ENCODE results near the gene TRAPPC3L.
"Not testable (repeated sequence)": the region's sequence is repeated elsewhere in the genome, so short reads cannot be mapped to it uniquely, and the experiment has no call there.

TRAPPC3L gene

DNA sequence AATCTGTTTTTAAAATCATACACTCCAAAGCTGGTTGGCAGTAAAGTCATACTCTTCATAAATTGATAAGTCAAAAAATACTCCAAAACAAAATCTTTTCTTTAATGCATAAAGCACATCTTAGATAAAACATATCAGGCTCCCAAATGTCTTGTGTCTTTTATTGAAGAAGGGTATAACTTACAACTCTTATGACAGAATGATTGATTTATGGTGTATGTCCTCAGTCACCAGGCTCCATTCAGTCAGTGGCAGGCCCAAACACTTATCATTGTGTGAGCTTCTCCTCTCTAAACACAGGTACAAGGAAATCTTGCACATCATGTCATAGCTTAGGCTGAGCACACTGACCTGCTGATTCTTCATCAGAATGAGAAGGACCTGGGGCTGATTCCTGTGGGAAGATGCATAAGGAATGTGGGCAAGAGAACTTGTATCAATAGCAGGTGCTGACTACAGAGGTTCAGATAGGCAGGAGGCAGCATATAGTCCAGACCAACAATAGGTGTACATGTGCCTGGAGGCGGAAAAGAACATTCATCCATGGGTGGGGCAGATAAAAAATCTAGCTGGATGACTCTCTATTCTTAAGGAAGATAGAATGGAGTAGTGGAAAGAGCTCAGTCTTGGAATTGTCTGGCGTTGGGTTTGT is 32.1 kb downstream of the TRAPPC3L start:
- DNase-seq (ENCODE audit: low read depth), result no peak

DNA sequence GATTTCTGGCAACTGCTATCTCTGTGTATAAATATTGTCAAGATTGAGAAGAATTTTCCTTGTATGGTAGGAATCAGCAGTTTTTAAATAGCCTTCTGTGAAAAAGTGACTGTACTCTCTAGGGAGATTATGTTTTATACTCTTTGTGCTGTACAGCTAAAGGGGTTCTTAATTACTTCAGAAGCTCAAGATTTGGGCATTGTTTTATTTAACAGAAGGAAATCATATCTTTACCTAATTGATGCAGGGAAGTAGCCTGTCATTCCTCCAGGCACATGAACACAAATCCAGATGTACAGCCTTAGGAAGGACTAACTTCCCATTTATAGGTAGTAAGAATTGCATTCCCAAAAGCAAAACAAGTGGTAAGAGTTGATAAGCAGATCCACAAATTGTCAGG is 32.8 kb downstream of the TRAPPC3L start:
- DNase-seq (ENCODE audit: low read depth), result no peak

DNA sequence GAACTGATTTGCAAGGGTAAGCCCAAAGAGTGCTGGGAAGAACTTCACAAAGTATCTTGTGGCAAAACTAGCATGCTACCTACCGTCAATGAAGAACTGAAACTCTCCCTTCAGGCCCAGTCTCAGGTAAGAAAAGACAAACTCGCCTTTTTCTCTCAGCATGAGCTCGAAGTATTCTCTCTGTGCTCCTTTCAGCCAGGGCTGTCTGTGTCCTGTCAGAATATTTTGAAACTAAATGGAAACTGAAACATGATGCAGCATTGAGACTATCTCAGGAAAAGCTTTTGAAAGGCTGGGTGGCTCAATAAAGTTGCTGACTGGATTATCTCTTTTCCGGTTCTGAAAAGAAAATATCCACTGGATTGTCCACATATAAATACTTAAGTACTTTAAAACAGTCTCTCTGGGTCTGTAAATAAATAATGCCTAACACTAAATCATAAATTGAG is 33.3 kb downstream of the TRAPPC3L start:
- DNase-seq (ENCODE audit: low read depth), result no peak

DNA sequence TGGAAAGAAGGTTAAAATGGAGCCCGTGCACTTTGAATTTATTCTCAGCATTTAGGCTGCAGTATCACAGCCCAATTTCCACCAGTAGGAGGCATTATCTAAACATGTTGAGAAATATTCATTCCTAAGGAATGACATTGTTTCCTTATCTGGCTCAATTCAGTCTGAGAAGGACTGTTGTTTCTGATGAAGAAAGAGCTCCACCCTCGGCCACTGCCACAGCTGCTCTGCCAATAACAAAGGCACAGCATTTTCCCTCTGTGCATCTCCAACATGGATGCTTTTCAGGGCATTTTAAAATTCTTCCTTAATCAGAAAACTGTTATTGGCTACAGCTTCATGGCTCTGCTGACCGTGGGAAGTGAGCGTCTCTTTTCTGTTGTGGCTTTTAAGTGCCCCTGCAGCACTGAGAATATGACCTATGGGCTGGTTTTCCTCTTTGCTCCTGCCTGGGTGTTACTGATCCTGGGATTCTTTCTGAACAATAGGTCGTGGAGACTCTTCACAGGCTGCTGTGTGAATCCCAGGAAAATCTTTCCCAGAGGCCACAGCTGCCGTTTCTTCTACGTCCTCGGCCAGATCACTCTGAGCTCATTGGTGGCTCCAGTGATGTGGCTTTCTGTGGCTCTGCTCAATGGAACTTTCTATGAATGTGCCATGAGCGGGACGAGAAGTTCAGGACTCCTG is 33.9 kb downstream of the TRAPPC3L start, which contains the start of gene CALHM5:
CALHM5 (plus strand) TSS at position 216 of the 687 bp plus-strand sequence; CDS start at position 274, 58 bp downstream.
- no peak for DNase-seq (ENCODE audit: low read depth)

DNA sequence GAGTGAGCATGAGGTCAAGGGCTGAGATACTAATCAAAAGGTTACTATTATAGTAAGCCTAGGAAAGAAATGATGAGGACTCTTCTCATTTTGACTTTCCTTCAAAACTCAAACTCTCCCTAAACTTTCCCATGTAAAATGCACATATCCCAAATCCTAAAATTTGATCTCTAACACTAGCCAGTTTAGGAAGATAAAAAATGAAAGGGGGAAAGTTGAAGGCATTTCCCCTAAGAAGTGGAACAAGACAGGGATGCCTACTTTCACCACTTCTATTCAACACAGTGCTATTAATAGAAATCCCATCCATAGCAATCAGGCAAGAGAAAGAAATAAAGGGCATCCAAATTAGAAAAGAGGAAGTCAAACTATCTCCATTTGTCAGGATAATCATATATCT is 37.0 kb downstream of the TRAPPC3L start:
- no peak for DNase-seq (ENCODE audit: low read depth)

DNA sequence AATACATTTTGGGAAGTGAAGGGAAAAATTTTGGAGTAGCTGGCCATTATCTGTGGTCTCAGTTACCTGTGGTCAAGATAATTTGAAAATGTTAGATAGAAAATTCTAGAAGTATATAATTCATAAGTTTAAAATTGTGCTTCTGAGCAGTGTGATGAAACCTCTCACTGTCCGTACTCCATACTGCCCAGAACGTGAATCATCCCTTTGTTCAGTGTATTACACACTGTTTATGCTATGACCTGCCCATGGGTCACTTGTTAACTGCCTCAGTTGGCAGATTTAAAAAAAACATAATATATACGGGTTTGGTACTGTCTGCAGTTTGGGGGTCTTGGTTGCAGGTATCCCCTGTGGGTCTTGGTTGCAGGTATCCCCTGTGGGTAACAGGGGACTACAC is 38.2 kb downstream of the TRAPPC3L start:
- DNase-seq (ENCODE audit: low read depth), result no peak

DNA sequence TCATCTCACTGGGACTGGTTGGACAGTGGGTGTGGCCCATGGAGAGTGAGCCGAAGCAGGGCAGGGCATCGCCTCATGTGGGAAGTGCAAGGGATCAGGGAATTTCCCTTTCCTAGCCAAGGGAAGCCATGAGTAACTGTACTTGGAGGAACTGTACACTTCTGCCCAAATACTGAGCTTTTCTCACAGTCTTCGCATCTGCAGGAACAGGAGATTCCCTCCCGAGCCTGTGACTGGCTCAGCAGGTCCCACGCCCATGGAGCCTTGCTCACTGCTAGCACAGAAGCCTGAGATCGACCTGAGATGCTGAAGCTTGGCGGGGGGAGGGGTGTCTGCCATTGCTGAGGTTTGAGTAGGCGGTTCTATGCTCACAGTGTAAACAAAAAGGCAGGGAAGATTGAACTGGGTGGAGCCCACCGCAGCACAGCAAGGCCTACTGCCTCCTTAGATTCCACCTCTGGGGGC is 44.5 kb downstream of the TRAPPC3L start:
- no peak for DNase-seq (ENCODE audit: low read depth)

DNA sequence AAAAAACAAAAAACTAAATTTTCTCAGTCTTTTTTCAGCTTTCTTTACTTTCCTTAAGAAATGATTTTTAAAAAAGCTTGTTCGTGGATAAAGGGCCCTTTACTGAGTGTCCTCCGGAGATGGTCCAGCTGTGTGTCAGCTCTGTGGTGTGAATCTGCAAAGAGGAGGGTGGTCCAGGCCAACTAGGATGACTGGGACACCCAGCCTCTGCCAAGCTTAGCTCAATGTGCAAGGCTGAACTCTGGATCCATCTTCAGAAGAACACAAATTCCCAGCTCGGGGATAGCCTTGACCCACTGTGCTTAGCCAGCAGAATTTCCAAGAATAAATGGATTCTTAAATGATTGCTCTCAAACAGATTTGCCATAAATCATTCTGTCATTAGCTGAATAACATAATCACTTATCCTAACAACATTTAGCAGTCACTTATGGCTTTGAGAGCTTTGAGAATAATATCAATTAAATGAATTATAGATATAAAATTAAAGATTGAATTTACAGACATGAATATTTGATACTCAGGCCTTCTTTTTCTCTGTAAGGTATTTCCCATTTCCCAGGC is 48.3 kb downstream of the TRAPPC3L start:
- no peak for DNase-seq (ENCODE audit: low read depth)

DNA sequence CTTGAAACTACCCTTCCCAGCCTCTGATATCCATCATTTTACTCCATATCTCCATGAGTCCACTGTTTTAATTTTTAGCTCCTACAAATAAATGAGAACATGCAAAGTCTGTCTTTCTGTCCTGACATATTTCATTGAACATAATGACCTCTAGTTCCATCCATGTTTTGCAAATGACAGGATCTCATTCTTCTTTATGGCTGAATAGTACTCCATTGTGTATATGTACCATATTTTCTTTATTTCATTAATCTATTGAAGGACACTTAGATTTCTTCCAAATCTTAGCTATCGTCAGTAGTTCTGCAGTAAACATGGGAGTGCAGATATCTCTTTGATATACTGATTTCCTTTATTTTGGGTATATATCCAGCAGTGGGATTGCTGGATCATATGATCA is 50.3 kb downstream of the TRAPPC3L start:
- DNase-seq (ENCODE audit: low read depth), result not testable (repeated sequence)

DNA sequence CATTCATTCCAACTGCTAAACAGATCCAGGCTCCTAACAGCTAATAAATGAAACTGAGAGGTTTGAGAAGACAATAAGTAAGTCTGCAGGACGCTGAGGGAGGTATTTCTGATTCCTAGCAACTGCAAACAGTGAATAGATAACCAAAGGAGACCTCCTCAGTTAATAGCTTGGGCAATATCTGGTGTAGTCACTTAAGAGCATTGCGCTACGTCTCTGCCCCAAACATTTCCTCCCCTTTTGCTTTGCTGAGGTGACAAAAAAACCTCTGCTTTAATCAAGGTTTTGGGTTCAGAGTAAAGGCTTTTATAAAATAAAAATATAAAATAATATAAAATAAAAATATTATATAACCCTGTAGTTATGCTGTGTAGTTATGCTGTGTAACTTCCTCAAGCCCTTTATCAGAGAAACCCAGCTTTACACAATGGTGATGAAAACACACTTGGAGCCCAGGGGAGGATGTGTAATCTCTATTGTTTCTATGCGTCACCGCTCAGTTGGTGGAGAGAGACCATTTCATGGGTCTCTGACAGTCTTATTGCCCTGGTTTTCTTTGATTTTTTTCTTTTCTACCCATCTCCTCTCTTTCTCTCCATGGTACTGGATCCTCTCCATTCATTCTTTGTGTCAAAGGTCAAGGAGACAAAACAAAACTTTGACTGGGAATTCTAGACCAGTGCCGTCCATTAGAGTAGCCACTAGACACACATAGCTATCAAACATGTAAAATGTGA is 53.0 kb downstream of the TRAPPC3L start:
- no peak for DNase-seq (ENCODE audit: low read depth)

DNA sequence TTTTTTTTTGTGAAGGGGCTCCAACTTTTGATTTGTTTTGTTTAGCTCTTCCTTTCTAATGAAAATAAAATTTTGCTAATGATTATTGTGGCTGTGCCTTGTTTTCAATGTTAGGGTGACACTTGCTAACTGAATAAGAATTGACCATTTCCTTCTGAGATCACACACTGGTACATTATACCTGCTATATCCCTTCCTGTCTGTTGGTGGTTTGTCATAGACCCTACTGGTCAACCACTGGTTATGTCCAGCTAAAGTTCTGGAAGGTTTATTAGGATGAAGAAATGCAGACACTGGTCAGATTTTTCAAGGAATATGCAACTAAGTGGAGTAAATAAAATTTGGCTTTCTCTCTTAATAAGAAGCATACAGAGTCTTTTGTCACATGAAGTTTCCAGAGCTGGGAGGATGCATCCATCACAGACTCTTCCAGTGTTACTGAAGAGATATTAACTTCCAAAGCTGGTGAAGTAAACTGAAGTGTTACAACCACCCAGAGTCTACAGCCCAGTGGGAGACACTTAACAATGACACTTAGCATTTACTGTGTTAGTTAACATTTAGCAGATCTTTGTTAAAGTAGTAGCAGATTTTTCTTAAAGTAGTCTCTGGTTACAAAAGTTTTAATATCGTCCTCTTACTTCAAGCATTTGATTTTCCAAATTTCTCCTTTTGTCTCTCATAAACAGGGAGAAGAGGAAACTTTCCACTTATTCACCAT is 53.7 kb downstream of the TRAPPC3L start:
- DNase-seq (ENCODE audit: low read depth), result no peak

DNA sequence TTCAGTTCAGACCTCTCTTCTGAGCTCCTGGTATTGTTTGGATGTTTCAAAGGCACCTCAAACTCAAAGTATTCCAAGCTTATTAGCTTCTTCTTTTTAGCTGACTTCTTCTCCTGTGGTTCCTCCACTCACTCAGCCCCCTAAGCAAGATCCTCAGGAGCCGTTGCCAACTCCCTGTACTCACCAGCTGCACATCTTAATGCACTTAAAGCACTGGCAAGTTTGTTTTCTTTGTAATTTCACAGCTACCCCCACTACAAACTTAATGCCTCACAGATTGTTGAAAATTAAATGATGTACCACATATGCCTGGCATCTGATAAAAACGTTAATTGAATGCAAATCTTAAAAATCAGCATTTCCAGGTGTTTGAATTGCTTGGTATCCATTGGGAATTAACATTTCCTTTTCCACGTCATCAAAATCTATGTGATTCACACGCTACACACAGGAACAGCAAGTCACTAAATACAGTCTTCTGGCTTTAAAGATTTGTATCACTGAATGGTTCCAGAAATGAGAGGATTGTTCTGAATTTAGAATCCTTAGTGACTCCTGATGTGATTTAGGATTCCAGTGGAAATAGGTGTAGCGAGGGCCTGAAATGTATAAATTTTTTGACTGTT is 59.8 kb downstream of the TRAPPC3L start:
- no peak for DNase-seq (ENCODE audit: low read depth)

DNA sequence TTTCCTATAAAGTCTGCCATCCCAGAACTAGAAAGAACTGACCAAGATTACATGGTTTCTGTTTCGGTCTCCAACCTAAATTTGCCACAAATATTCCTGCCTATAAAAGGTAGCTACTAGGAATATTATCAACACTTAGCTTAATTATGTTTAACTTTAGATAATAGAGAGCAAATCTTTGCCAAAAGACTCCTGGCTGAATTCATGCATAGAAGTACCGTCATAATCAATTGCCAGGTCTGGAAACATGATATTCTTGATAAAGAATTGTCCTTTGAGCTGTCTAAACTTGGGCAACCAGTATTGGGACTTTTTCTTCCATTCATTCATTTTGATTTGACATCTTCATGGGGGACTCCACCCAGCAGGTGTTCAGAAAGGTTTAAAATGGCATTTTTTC is 61.9 kb downstream of the TRAPPC3L start:
- DNase-seq (ENCODE audit: low read depth), result no peak

DNA sequence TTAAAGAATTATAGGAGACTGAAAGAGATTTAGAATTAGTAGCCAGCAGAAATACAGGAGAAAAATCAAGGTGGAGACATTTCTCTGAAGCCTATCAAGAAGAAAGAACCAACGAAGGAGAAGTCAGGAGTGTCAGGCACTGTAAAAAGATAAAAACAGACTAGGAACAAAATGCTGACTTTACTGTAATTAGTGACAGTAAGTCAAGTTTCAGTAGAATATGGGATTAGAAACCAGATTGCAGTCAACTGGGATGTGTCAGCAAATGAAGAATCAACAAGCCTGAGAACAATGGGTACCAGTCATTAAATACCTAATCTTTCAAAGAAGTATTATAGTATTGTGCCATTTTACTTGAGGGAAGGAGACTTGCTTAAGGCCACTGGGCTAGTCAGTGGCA is 62.7 kb downstream of the TRAPPC3L start:
- no peak for DNase-seq (ENCODE audit: low read depth)

DNA sequence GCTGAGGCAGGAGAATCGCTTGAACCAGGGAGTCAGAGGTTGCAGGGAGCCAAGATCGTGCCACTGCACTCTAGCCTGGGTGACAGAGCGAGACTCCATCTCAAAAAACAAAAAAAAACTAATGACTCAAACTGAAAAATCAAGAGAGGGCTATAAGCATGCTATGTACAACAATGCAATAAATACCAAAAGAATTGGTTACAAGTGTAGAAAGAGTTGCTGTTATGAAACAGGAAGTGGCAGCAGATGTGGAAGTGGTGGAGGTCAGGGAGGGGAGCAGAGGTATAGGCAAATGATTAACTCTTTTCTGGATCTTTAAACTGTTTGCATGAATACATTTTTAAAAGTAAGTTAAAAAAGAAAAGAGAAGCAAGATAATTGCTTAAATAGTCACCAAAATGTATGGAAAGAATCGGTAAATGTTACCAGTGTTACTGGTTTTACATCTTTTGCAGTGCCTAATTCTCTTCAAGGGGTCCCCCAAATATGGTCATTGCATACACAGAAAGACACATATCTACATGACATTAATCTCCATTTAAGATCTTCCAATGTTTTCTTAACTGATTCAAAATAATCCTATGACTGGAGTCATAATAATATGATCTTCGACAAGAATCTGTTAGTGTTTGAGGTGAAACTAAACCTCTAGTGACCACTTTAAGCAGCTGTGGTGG is 69.3 kb downstream of the TRAPPC3L start:
- DNase-seq (ENCODE audit: low read depth), result no peak

DNA sequence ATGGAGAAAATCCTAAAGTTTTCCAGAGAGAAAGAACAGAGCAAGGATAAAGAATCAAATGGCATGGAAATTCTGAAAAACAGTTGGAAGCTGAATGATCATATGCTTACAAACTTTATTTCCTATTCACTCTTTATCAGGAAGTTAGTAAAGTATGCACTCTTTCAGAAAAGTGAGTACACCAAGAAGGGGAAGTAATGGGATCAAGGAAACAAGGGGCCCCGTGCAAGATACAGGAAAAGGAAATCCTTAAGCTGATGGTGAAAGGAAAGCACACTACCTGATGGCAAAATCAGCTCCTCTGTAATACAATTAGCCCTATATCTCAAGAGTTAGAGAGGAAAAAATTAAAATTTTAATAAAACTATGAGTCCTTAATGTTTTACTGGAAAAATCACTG is 70.3 kb downstream of the TRAPPC3L start:
- no peak for DNase-seq (ENCODE audit: low read depth)

DNA sequence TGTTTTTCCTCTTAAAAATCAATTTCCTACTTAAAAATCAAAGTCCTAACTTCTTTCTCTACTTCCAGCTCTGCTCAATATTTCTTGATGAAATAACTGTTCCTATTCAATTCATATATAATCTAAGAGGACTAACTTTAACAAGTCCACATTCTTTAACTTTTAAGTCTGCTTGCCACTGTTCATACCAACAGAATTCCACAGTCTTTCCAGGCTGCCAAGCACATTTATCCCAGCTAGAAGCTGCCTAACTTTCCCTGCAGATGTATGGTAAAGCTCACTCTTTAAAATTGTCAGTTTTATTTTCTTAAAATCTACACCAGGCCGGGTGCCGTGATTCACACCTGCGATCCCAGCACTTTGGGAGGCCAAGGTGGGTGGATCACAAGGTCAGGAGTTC is 72.8 kb downstream of the TRAPPC3L start:
- DNase-seq (ENCODE audit: low read depth), result no peak

DNA sequence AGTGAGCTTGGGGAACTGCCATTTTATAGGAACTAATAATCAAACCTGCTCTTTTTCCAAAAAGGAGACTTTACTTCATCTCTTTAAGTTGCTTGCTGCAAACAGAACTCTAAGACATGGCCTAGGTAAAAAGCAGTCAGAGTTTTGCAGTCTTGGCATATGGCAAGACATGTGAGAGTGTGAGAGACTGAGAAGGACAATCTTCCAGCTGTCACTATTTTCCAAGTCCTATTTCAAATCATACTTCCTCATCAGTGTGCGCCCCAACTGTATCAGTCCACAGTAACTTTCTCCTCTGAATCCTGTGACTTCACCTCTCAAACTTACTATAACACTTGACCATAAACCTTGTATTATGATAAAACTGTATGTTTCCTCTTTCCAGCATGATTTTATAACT is 74.0 kb downstream of the TRAPPC3L start:
- DNase-seq (ENCODE audit: low read depth), result no peak

DNA sequence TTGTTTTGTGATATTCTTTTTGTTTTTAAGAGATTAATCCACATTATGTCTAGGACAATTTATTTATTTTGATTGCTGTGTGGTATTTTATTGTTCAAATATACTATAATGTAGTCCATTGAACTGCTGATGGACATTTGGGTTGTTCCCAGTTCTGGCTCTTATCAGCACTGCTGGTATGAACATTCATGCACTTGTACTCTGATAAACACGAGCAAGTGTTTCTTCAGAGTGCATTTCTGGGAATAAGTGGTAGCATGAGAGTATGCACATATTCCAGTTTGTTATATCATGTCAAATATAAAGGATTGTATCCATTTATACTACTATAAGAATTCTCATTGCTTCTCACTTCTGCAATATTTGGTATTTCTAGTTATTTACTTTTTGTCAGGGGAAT is 77.2 kb downstream of the TRAPPC3L start:
- no peak for DNase-seq (ENCODE audit: low read depth)

DNA sequence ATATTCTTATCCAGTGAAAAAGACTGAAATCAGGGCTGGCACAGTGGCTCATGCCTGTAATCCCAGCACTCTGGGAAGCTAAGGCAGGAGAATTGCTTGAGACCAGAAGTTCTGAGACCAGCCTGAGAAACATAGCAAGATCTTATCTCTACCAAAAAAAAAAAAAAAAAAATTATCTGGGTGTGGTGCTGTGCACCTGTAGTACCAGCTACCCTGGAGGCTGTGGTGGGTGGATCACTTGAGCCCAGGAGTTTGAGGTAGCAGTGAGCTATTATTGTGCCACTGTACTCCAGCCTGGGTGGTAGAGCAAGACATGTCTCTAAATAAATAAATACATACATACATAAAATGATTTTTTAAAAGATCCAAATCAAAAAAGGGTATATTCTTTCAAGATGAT is 78.0 kb downstream of the TRAPPC3L start:
- DNase-seq (ENCODE audit: low read depth), result no peak

DNA sequence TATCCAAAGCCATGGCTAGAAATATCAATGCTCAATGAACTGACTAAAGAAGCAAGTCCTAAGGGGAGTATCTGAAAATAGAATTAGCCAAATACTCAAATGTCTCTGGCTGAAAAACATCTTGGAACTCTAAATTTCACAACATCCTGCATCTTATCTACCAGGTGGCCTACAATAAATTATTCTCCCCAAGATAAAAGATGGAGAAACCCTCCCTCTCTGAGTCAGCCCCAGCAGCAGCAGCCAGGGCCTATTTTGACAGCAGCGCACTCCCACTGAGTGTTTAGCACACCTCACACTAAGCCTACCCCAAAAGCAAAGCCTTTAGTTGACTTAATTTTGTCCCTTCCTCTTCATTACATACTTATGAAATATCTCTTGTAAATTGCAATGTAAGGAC is 78.4 kb downstream of the TRAPPC3L start:
- no peak for DNase-seq (ENCODE audit: low read depth)

Data from stimulated activated CD8-positive, alpha-beta memory T cell treated with anti-CD3 and anti-CD28 coated beads, Interleukin-4, amount 100 ng/mL, for 24 hours (primary cell).